ENCODE results near the gene SLC38A9. TPM values are rescaled to one million over a fixed set of nuclear protein-coding genes. Genes with fewer than 3 reads are reported as not detected.
"Not testable (repeated sequence)": the region's sequence is repeated elsewhere in the genome, so short reads cannot be mapped to it uniquely, and the experiment has no call there.

Gene SLC38A9
- total RNA-seq, 4 donors from 2014 or later = 26.3 to 53.6 (median 32.0) TPM

- no peak for DNase-seq
- no peaks in the 10 kb centered on the region for H3K27me3 ChIP-seq
- H3K4me1 ChIP-seq = no peaks in the 10 kb centered on the region
- no peaks in the 10 kb centered on the region for H3K36me3 ChIP-seq
- no peak overlapping the region for H3K27ac ChIP-seq
- H3K4me3 ChIP-seq = no peak overlapping the region
- H3K9me3 ChIP-seq = no peaks in the 10 kb centered on the region
- TF ChIP-seq, protein P1, sequence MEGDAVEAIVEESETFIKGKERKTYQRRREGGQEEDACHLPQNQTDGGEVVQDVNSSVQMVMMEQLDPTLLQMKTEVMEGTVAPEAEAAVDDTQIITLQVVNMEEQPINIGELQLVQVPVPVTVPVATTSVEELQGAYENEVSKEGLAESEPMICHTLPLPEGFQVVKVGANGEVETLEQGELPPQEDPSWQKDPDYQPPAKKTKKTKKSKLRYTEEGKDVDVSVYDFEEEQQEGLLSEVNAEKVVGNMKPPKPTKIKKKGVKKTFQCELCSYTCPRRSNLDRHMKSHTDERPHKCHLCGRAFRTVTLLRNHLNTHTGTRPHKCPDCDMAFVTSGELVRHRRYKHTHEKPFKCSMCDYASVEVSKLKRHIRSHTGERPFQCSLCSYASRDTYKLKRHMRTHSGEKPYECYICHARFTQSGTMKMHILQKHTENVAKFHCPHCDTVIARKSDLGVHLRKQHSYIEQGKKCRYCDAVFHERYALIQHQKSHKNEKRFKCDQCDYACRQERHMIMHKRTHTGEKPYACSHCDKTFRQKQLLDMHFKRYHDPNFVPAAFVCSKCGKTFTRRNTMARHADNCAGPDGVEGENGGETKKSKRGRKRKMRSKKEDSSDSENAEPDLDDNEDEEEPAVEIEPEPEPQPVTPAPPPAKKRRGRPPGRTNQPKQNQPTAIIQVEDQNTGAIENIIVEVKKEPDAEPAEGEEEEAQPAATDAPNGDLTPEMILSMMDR (IDR thresholded peaks at IDR 0.05) = no peak
- no peak for TF ChIP-seq POLR2A (IDR thresholded peaks at IDR 0.05)
Measured at GRCh38 chr5:55702598-55703345, 9.4 kb downstream of the SLC38A9 start.

DNA sequence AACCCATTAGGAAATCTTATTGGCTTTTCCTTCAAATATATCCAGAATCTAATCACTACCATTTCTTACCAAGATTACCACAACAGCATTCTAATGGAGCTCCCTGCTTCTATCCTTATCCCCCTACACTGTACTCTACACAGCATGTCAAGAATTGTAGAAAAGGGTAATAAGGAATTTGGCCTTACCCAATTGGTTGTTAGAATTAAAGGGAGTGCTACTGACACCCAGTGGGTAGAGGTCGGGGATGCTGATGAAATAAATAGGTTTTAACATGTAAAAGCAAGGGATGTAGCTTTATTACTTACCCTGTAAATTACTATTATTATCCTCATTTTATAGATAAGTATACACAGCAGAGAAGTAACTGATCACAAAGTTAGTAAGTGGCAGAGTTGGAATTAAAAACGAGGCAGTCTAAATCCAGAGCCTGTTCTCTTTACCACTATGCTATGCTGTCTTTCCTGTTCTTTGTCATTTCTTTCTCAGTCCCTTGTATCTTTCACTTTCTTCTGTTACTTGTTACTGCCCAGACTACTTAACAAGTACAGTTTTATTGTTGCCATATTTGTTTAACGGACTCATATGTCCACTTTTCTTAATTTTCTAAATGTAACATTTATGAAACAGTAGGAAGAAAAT, 10.5 kb downstream of the SLC38A9 start:
- TF ChIP-seq, protein P1 (IDR thresholded peaks at IDR 0.05) = no peak
- no peak for TF ChIP-seq POLR2A (IDR thresholded peaks at IDR 0.05)
- no peak overlapping the region for H3K27ac ChIP-seq
- H3K9me3 ChIP-seq = no peaks in the 10 kb centered on the region
- H3K4me3 ChIP-seq = no peak overlapping the region
- H3K4me1 ChIP-seq = no peaks in the 10 kb centered on the region
- no peaks in the 10 kb centered on the region for H3K27me3 ChIP-seq
- no peak for DNase-seq
- H3K36me3 ChIP-seq = no peaks in the 10 kb centered on the region

GRCh38 chr5:55700745-55701144, 11.4 kb downstream of the SLC38A9 start:
- Histone ChIP-seq H3K36me3 (no peaks in the 10 kb centered on the region), H3K27me3 (no peaks in the 10 kb centered on the region), H3K4me1 (no peaks in the 10 kb centered on the region), H3K27ac (no peak overlapping the region), H3K4me3 (no peak overlapping the region), H3K9me3 (no peaks in the 10 kb centered on the region)
- TF ChIP-seq, protein P1 (IDR thresholded peaks at IDR 0.05) = no peak
- no peak for TF ChIP-seq POLR2A (IDR thresholded peaks at IDR 0.05)
- DNase-seq = no peak

- H3K4me3 ChIP-seq = no peak overlapping the region
- no peaks in the 10 kb centered on the region for H3K4me1 ChIP-seq
- DNase-seq = no peak
- H3K27ac ChIP-seq = no peak overlapping the region
- H3K9me3 ChIP-seq = no peaks in the 10 kb centered on the region
- no peaks in the 10 kb centered on the region for H3K36me3 ChIP-seq
- no peak for TF ChIP-seq POLR2A (IDR thresholded peaks at IDR 0.05)
- TF ChIP-seq, protein P1 (IDR thresholded peaks at IDR 0.05) = no peak
- H3K27me3 ChIP-seq = no peaks in the 10 kb centered on the region
Measured at GRCh38 chr5:55699041-55699688, 13.0 kb downstream of the SLC38A9 start.

- not testable (repeated sequence) for DNase-seq, H3K36me3 ChIP-seq, H3K27ac ChIP-seq, H3K9me3 ChIP-seq, H3K4me3 ChIP-seq, H3K27me3 ChIP-seq, H3K4me1 ChIP-seq
Measured at GRCh38 chr5:55696704-55697103, 15.4 kb downstream of the SLC38A9 start.
